Measurements from ENCODE around the gene COQ3. TPM values are rescaled to one million over a fixed set of nuclear protein-coding genes. Genes with fewer than 3 reads are reported as not detected.

Gene COQ3
- total and polyA plus RNA-seq, 2 donors = 4.8 to 10.8 TPM

- Histone ChIP-seq H3K4me3 (ENCODE audit: low read depth, low read length) (no peak overlapping the region), H3K36me3 (ENCODE audit: insufficient read depth) (no peaks in the 10 kb centered on the region), H3K27ac (ENCODE audit: low read depth) (no peak overlapping the region), H3K4me1 (ENCODE audit: insufficient read depth) (no peaks in the 10 kb centered on the region)
- DNase-seq (ENCODE audit: extremely low spot score) = no peak
- 40% methylated on average over 2 of the region's 2 CpGs for WGBS
Observed at GRCh38 chr6:99334526-99335127, 59.4 kb downstream of the COQ3 start.

GRCh38 chr6:99333068-99333467 is 60.9 kb downstream of the COQ3 start:
- H3K27ac ChIP-seq (ENCODE audit: low read depth) = no peak overlapping the region
- no peak overlapping the region for H3K4me3 ChIP-seq (ENCODE audit: low read depth, low read length)
- H3K36me3 ChIP-seq (ENCODE audit: insufficient read depth) = no peaks in the 10 kb centered on the region
- no peaks in the 10 kb centered on the region for H3K4me1 ChIP-seq (ENCODE audit: insufficient read depth)
- 82% methylated on average over 6 of the region's 6 CpGs for WGBS
- no peak for DNase-seq (ENCODE audit: extremely low spot score)

GRCh38 chr6:99331531-99331930 is 62.5 kb downstream of the COQ3 start:
- no peak overlapping the region for H3K27ac ChIP-seq (ENCODE audit: low read depth)
- H3K4me3 ChIP-seq (ENCODE audit: low read depth, low read length) = no peak overlapping the region
- DNase-seq (ENCODE audit: extremely low spot score) = no peak
- no peaks in the 10 kb centered on the region for H3K4me1 ChIP-seq (ENCODE audit: insufficient read depth)
- H3K36me3 ChIP-seq (ENCODE audit: insufficient read depth) = no peaks in the 10 kb centered on the region
- 81% methylated on average over 3 of the region's 3 CpGs for WGBS

GRCh38 chr6:99330159-99330558 is 63.8 kb downstream of the COQ3 start:
- no peaks in the 10 kb centered on the region for H3K36me3 ChIP-seq (ENCODE audit: insufficient read depth)
- 5% methylated on average over 2 of the region's 2 CpGs for WGBS
- no peak for DNase-seq (ENCODE audit: extremely low spot score)
- no peaks in the 10 kb centered on the region for H3K4me1 ChIP-seq (ENCODE audit: insufficient read depth)
- no peak overlapping the region for H3K4me3 ChIP-seq (ENCODE audit: low read depth, low read length)
- H3K27ac ChIP-seq (ENCODE audit: low read depth) = no peak overlapping the region

DNA sequence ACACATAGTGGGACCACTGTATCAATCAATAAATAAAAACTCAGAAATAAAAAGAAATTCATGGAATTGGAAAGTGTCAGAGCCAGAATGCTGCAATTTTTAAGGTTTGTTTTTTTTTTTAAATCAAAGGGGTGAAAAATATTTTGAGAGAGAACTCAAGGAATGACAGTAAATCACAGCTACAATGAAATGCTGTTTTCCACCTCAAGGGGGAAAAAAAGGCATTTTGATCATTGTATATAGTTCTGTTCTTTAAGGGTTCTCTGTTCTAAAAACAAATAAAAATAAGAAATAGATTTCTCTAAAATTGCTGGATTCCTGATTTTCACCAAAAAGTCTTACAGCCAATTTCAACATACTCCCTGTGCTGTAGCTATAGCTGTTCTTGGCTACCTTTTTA is 69.0 kb downstream of the COQ3 start:
- no peak overlapping the region for H3K4me3 ChIP-seq (ENCODE audit: low read depth, low read length)
- no peak overlapping the region for H3K27ac ChIP-seq (ENCODE audit: low read depth)
- no peaks in the 10 kb centered on the region for H3K36me3 ChIP-seq (ENCODE audit: insufficient read depth)
- DNase-seq (ENCODE audit: extremely low spot score) = no peak
- no peaks in the 10 kb centered on the region for H3K4me1 ChIP-seq (ENCODE audit: insufficient read depth)

Other genes starting within 250 kb of the COQ3 start
- gene FAXC, start 44.5 kb downstream of the COQ3 start, total RNA-seq = 19.4 TPM
- 28.0 TPM for gene FAXC, start 44.5 kb downstream of the COQ3 start, polyA plus RNA-seq
- 268 TPM for gene PNISR, start 31.1 kb upstream of the COQ3 start, total RNA-seq
- 63.5 TPM for gene PNISR, start 31.1 kb upstream of the COQ3 start, polyA plus RNA-seq
- gene USP45, start 121.2 kb upstream of the COQ3 start, total RNA-seq = 38.7 TPM
- gene USP45, start 121.2 kb upstream of the COQ3 start, polyA plus RNA-seq = 5.3 TPM
- gene CCNC, start 174.5 kb upstream of the COQ3 start, total RNA-seq = 106 TPM
- gene CCNC, start 174.5 kb upstream of the COQ3 start, polyA plus RNA-seq = 22.7 TPM
- not detected for gene PRDM13, start 212.6 kb upstream of the COQ3 start, total RNA-seq
- not detected for gene PRDM13, start 212.6 kb upstream of the COQ3 start, polyA plus RNA-seq

Data from urinary bladder (tissue), 4 donors.